Cardiac muscle cell (in vitro differentiated cells and primary cell): ENCODE data around the gene ACAT2. TPM values are rescaled to one million over a fixed set of nuclear protein-coding genes. Genes with fewer than 3 reads are reported as not detected.
A peak's percentile ranks its signal among the peaks of the same experiment; 100 is the strongest.
"Not testable (repeated sequence)": the region's sequence is repeated elsewhere in the genome, so short reads cannot be mapped to it uniquely, and the experiment has no call there.

Experiments used
- DNase-seq, 2 donors: peaks; one replicate each; pipeline versions ENCODE4 v3.0.0 to v3.0.0-alpha.2; 2010 to 2017; ENCODE audit warnings: low read depth in 1 of 2, low spot score in 1 of 2
- H3K27ac ChIP-seq: fragments of 200-600 bp; sonication (generic); 2 replicates; pipeline ENCODE4 v1.5.1; 2016
- H3K27me3 ChIP-seq: fragments of 200-600 bp; sonication (generic); 2 replicates; pipeline ENCODE4 v1.6.0; 2016; ENCODE audit warnings: control low read depth
- H3K36me3 ChIP-seq: fragments of 200-600 bp; sonication (generic); 2 replicates; pipeline ENCODE4 v1.5.1; 2016; ENCODE audit warnings: control low read depth
- H3K4me1 ChIP-seq: fragments of 200-600 bp; sonication (generic); 2 replicates; pipeline ENCODE4 v1.8.1; 2017; ENCODE audit warnings: low read depth, mild to moderate bottlenecking, mixed run types
- H3K4me3 ChIP-seq: fragments of 200-600 bp; sonication (generic); 2 replicates; pipeline ENCODE4 v1.5.1; 2016; ENCODE audit warnings: mild to moderate bottlenecking
- H3K9me3 ChIP-seq: fragments of 200-600 bp; sonication (generic); 2 replicates; pipeline ENCODE4 v1.5.1; 2017; ENCODE audit warnings: low read depth, mild to moderate bottlenecking, control low read depth
- polyA plus RNA-seq: library from polyadenylated mRNA; unstranded; fragments of >200 nt; fragmentation: Nextera tagmentation; extraction: Ambion mirVana; gene quantifications from 2 replicates; pipeline ENCODE4 v1.2.1, GENCODE V29; 2016
- total RNA-seq: library from RNA; depleted of rRNA; stranded (reverse); fragments of >200 nt; gene quantifications from 2 replicates; pipeline ENCODE4 v1.2.3, GENCODE V29; 2016
- TF ChIP-seq, protein P1 (sequence below): IDR thresholded peaks from 2 replicates; pipeline ENCODE4 v1.5.1; 2012; ENCODE audit warnings: low read depth, mild to moderate bottlenecking, low read length

ACAT2 gene
- total and polyA plus RNA-seq, 2 experiments from 2014 or later: 14.2 to 179 TPM

- peak in 1 of 2 donors; percentile 3 for DNase-seq
- Histone ChIP-seq H3K27ac (peak overlapping the region; percentile 98), H3K4me1 (peaks cover 17% of the 10 kb centered on the region), H3K4me3 (peak overlapping the region; percentile 99), H3K36me3 (peaks cover 21% of the 10 kb centered on the region), H3K9me3 (no peaks in the 10 kb centered on the region), H3K27me3 (no peaks in the 10 kb centered on the region)
- TF ChIP-seq, protein P1, sequence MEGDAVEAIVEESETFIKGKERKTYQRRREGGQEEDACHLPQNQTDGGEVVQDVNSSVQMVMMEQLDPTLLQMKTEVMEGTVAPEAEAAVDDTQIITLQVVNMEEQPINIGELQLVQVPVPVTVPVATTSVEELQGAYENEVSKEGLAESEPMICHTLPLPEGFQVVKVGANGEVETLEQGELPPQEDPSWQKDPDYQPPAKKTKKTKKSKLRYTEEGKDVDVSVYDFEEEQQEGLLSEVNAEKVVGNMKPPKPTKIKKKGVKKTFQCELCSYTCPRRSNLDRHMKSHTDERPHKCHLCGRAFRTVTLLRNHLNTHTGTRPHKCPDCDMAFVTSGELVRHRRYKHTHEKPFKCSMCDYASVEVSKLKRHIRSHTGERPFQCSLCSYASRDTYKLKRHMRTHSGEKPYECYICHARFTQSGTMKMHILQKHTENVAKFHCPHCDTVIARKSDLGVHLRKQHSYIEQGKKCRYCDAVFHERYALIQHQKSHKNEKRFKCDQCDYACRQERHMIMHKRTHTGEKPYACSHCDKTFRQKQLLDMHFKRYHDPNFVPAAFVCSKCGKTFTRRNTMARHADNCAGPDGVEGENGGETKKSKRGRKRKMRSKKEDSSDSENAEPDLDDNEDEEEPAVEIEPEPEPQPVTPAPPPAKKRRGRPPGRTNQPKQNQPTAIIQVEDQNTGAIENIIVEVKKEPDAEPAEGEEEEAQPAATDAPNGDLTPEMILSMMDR: no peak
Observed at GRCh38 chr6:159790956-159791598, 29.2 kb downstream of the ACAT2 start.

DNA sequence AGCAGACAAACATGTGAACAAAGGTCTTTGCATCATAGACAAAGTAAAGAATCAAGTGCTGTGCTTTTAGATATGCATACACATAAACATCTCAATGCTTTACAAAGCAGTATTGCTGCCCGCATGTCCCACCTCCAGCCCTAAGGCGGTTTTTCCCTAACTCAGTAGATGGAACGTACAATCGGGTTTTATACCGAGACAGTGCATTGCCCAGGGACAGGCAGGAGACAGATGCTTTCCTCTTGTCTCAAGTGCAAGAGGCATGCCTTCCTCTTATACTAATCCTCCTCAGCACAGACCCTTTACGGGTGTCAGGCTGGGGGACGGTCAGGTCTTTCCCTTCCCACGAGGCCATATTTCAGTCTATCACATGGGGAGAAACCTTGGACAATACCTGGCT, 33.1 kb downstream of the ACAT2 start:
- H3K36me3 ChIP-seq: peaks cover 26% of the 10 kb centered on the region
- not testable (repeated sequence) for DNase-seq, H3K4me1 ChIP-seq, H3K9me3 ChIP-seq, H3K27ac ChIP-seq, H3K4me3 ChIP-seq, H3K27me3 ChIP-seq

GRCh38 chr6:159797554-159797953, 35.7 kb downstream of the ACAT2 start:
- H3K36me3 ChIP-seq: peaks cover 18% of the 10 kb centered on the region
- H3K27me3 ChIP-seq: no peaks in the 10 kb centered on the region
- no peak overlapping the region for H3K27ac ChIP-seq
- no peak overlapping the region for H3K4me3 ChIP-seq
- H3K9me3 ChIP-seq: no peaks in the 10 kb centered on the region
- no peak for DNase-seq
- no peaks in the 10 kb centered on the region for H3K4me1 ChIP-seq
- TF ChIP-seq, protein P1: no peak

- no peaks in the 10 kb centered on the region for H3K9me3 ChIP-seq
- H3K27ac ChIP-seq: no peak within 1 kb of the TSS
- DNase-seq: no peak
- peaks cover 18% of the 10 kb centered on the region for H3K36me3 ChIP-seq
- H3K4me1 ChIP-seq: no peaks in the 10 kb centered on the region
- no peak within 1 kb of the TSS for H3K4me3 ChIP-seq
- TF ChIP-seq, protein P1: no peak
- no peaks in the 10 kb centered on the region for H3K27me3 ChIP-seq
Observed at GRCh38 chr6:159800141-159800865, 38.5 kb downstream of the ACAT2 start, which contains the start of gene PNLDC1. Gene PNLDC1 (plus strand): TSS chr6:159800276. CDS start chr6:159800308, 32 bp downstream.

- Histone ChIP-seq H3K36me3 (peaks cover 18% of the 10 kb centered on the region), H3K27me3 (no peaks in the 10 kb centered on the region), H3K4me3 (no peak overlapping the region), H3K9me3 (no peaks in the 10 kb centered on the region), H3K4me1 (no peaks in the 10 kb centered on the region), H3K27ac (no peak overlapping the region)
- TF ChIP-seq, protein P1: no peak
- DNase-seq: peak in 1 of 2 donors; percentile 44
Observed at GRCh38 chr6:159801935-159802334, 40.1 kb downstream of the ACAT2 start.

DNA sequence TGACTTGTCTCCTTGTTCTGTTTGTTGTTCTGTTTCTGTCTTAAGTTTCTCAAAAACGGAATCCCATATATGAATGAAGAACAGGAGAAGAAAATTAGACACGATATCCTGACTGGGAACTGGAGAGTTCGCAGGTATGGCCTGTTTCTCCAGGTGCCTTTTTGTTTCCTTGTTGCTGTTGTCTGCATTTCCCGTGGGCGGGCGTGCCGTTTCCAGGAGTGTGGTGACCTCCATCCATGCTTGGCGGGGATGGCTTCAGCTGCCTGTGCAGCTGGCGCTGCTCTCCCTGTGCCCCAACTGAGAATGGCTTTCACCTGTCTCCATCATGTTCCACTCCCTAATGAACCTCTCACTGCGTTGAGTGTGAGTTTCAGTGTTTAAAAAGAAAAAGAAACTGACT, 42.7 kb downstream of the ACAT2 start:
- no peak for DNase-seq
- H3K9me3 ChIP-seq: no peaks in the 10 kb centered on the region
- H3K36me3 ChIP-seq: no peaks in the 10 kb centered on the region
- no peak overlapping the region for H3K4me3 ChIP-seq
- TF ChIP-seq, protein P1: no peak
- no peaks in the 10 kb centered on the region for H3K4me1 ChIP-seq
- no peaks in the 10 kb centered on the region for H3K27me3 ChIP-seq
- no peak overlapping the region for H3K27ac ChIP-seq
